HepG2 (cell line): ENCODE results near the gene COMMD7. TPM values are rescaled to one million over a fixed set of nuclear protein-coding genes. Genes with fewer than 3 reads are reported as not detected.

Experiments used
- ATAC-seq: fragments of 200-7000 bp; cut with Tn5 transposase; 3 replicates; pipeline ENCODE4 v1.9.1; 2020; ENCODE audit warnings: mild to moderate bottlenecking, moderate library complexity
- BruUV-seq: library from RNA; stranded (reverse); fragments of 400-500 nt; replicated peaks from 2 replicates; lab custom pipeline; 2021; lab: Mats Ljungman, UMichigan
- CTCF ChIA-PET: fragments of 300-600 bp; formaldehyde crosslinking; extraction: SDS; loops from one replicate; lab custom pipeline; 2021; ENCODE audit warnings: low total read pairs, inconsistent platforms, low intra/inter-chr PET ratio; lab: Yijun Ruan, JAX
- POLR2A ChIA-PET: fragments of 350-600 bp; sonication (Branson Sonifier 250); formaldehyde crosslinking; loops from one replicate; lab custom pipeline; 2020; ENCODE audit warnings: antibody characterized with exemption, inconsistent platforms; lab: Yijun Ruan, JAX
- DNase-seq: peaks from one replicate; pipeline ENCODE4 v3.0.0-alpha.2; 2015; ENCODE audit warnings: low spot score
- FAIRE-seq: peaks from 3 replicates; lab custom pipeline; 2011; peaks lifted over from hg19 to GRCh38; lab: Jason Lieb, UNC
- H2AFZ ChIP-seq: one replicate; pipeline ENCODE4 v1.6.1; 2011; ENCODE audit warnings: low read length, inconsistent platforms
- H3K27ac ChIP-seq: fragments of 300-600 bp; 3 replicates; pipeline ENCODE4 v1.8.0; 2011; ENCODE audit warnings: mixed run types, mild to moderate bottlenecking, mixed read lengths, low read length, inconsistent platforms; ENCODE audit not compliant: insufficient read depth; ENCODE audit errors: extremely low read length
- H3K27me3 ChIP-seq, 2 experiments: fragments of 200-600 bp in 1 of 2; 2 replicates in 1 of 2; 3 replicates in 1 of 2; pipeline versions ENCODE4 v1.6.0 to v1.8.0; 2011; ENCODE audit warnings: low read length in 2 of 2, mild to moderate bottlenecking in 2 of 2, moderate library complexity in 2 of 2, inconsistent platforms in 1 of 2; ENCODE audit not compliant: insufficient read depth in 2 of 2, control insufficient read depth in 1 of 2
- H3K36me3 ChIP-seq, 2 experiments: fragments of 200-600 bp in 1 of 2; replicated peaks in 1 of 2; 2 replicates in 1 of 2; 3 replicates in 1 of 2; pipeline versions ENCODE4 v1.5.1 to v1.8.0; 2011; ENCODE audit warnings: low read length in 2 of 2, inconsistent platforms in 1 of 2; ENCODE audit not compliant: insufficient read depth in 2 of 2, control insufficient read depth in 1 of 2
- H3K4me1 ChIP-seq: 2 replicates; pipeline ENCODE4 v1.5.1; 2012; ENCODE audit warnings: low read length, inconsistent platforms; ENCODE audit not compliant: insufficient read depth
- H3K4me2 ChIP-seq: 2 replicates; pipeline ENCODE4 v1.6.0; 2011; ENCODE audit warnings: low read depth, low read length, inconsistent platforms
- H3K4me3 ChIP-seq, 3 experiments: fragments of 200-600 bp in 1 of 3; sonication (generic), shearing (Covaris generic) in 1 of 3; replicated peaks in 1 of 3; 2 replicates each; pipeline ENCODE4 v1.5.1; 2011 to 2016; ENCODE audit warnings: low read length in 3 of 3, inconsistent platforms in 2 of 3, low read depth in 2 of 3, mild to moderate bottlenecking in 2 of 3, control low read depth in 1 of 3, mixed read lengths in 1 of 3; ENCODE audit not compliant: insufficient read depth in 1 of 3
- H3K79me2 ChIP-seq: one replicate; pipeline ENCODE4 v1.6.1; 2011; ENCODE audit warnings: low read length, inconsistent platforms; ENCODE audit not compliant: insufficient read depth
- H3K9ac ChIP-seq: 2 replicates; pipeline ENCODE4 v1.6.0; 2011; ENCODE audit warnings: mild to moderate bottlenecking, low read depth, low read length, inconsistent platforms; ENCODE audit not compliant: insufficient read depth
- H3K9me3 ChIP-seq: 2 replicates; pipeline ENCODE4 v1.5.1; 2012; ENCODE audit warnings: mild to moderate bottlenecking, low read length
- H4K20me1 ChIP-seq: 2 replicates; pipeline ENCODE4 v1.6.0; 2011; ENCODE audit warnings: inconsistent platforms, mild to moderate bottlenecking, low read length, moderate library complexity; ENCODE audit not compliant: insufficient read depth
- EP300 ChIP-seq, 3 experiments: sonication (generic) in 1 of 3; formaldehyde crosslinking in 1 of 3; IDR thresholded peaks; 2 replicates each; pipeline versions ENCODE4 v1.5.1 to v1.6.1; 2011 to 2020; ENCODE audit warnings: low read depth in 2 of 3, low read length in 2 of 3, borderline replicate concordance in 1 of 3, improper control_type of control experiment in 1 of 3, mild to moderate bottlenecking in 1 of 3, missing genetic modification reagents in 1 of 3, moderate library complexity in 1 of 3
- HNRNPLL ChIP-seq: fragments of 200-400 bp; formaldehyde crosslinking; IDR thresholded peaks from 2 replicates; pipeline ENCODE4 v1.6.1; 2017; ENCODE audit warnings: mild to moderate bottlenecking, low read depth, low read length; ENCODE audit not compliant: poor library complexity, severe bottlenecking
- NKX3-1 ChIP-seq: sonication (generic); formaldehyde crosslinking; IDR thresholded peaks from 2 replicates; pipeline ENCODE4 v1.5.0; 2020; ENCODE audit warnings: missing genetic modification reagents
- RXRB ChIP-seq: IDR thresholded peaks from 2 replicates; pipeline ENCODE4 v1.6.1; 2016; ENCODE audit warnings: borderline replicate concordance, missing genetic modification reagents, missing compliant biosample characterization
- SPEN ChIP-seq: sonication (generic); formaldehyde crosslinking; IDR thresholded peaks from 2 replicates; pipeline ENCODE4 v1.5.1; 2020; ENCODE audit warnings: low read depth, mild to moderate bottlenecking, missing genetic modification reagents
- TBX2 ChIP-seq: sonication (generic); formaldehyde crosslinking; IDR thresholded peaks from 2 replicates; pipeline ENCODE4 v1.5.0; 2020; ENCODE audit warnings: missing genetic modification reagents, mild to moderate bottlenecking, borderline replicate concordance
- ZNF205 ChIP-seq: IDR thresholded peaks from 2 replicates; pipeline ENCODE4 v1.6.1; 2018; ENCODE audit warnings: missing biosample characterization, missing genetic modification reagents
- ZNF441 ChIP-seq: sonication (generic); formaldehyde crosslinking; IDR thresholded peaks from 2 replicates; pipeline ENCODE4 v1.7.0; 2021; ENCODE audit warnings: missing genetic modification reagents, borderline replicate concordance
- ZNF839 ChIP-seq: sonication (generic); formaldehyde crosslinking; IDR thresholded peaks from 2 replicates; pipeline ENCODE4 v1.4.0; 2020; ENCODE audit warnings: missing genetic modification reagents, mild to moderate bottlenecking, borderline replicate concordance
- WGBS: methylation state at CpG from one replicate; pipeline ENCODE4 v1.1.6; 2017; ENCODE audit warnings: low lambda C conversion rate; 5-methylcytosine and 5-hydroxymethylcytosine counted together
- in situ Hi-C: cut with HindIII; loops from 2 replicates; pipeline ENCODE4 v1.10.0; 2017; ENCODE audit warnings: low pct_unique_long_range_greater_than_20kb; ENCODE audit not compliant: extremely low pct_ligation_motif_present
- intact Hi-C: fragments of 100-400 bp; cut with micrococcal nuclease; formaldehyde crosslinking; loops from one replicate; pipeline ENCODE4 v1.10.0; 2022; ENCODE audit not compliant: unreplicated experiment
- polyA plus RNA-seq, 8 experiments: library from polyadenylated mRNA; depleted of rRNA in 3 of 8; stranded (reverse) in 7 of 8; unstranded in 1 of 8; fragments of >200 nt; fragmentation: Illumina TruSeq in 4 of 8; extraction: Trizol in 4 of 8; gene quantifications; 2 replicates each; pipeline versions ENCODE4 v1.2.1 to v1.2.3, GENCODE V29; 2011 to 2016; ENCODE audit warnings: low read depth in 4 of 8, missing spikeins in 1 of 8, mixed read lengths in 1 of 8; ENCODE audit not compliant: insufficient read depth in 1 of 8
- total RNA-seq, 5 experiments: library from RNA; depleted of rRNA; stranded (reverse); fragments of >200 nt; fragmentation: Illumina TruSeq; extraction: Trizol; gene quantifications; 2 replicates each; pipeline ENCODE4 v1.2.3, GENCODE V29; 2016; ENCODE audit warnings: low read depth in 1 of 5
- TF ChIP-seq, protein P1 (sequence below): IDR thresholded peaks from 2 replicates; pipeline ENCODE4 v1.6.1; 2012; ENCODE audit warnings: low read length, improper control_type of control experiment
- TF ChIP-seq, protein P2 (sequence below): sonication (generic); formaldehyde crosslinking; IDR thresholded peaks from 2 replicates; pipeline ENCODE4 v1.8.1; 2022; ENCODE audit warnings: low read depth, mild to moderate bottlenecking, missing genetic modification reagents
- TF ChIP-seq, protein P3 (sequence below): sonication (generic); formaldehyde crosslinking; IDR thresholded peaks from 2 replicates; pipeline ENCODE4 v1.5.0; 2020; ENCODE audit warnings: mild to moderate bottlenecking, missing genetic modification reagents

COMMD7 gene
- total and polyA plus RNA-seq, 2 of the 13 experiments (the other 11 are each of a cell fraction or from before 2014, with no cell fraction given), result 42.1 to 53.3 TPM

DNA sequence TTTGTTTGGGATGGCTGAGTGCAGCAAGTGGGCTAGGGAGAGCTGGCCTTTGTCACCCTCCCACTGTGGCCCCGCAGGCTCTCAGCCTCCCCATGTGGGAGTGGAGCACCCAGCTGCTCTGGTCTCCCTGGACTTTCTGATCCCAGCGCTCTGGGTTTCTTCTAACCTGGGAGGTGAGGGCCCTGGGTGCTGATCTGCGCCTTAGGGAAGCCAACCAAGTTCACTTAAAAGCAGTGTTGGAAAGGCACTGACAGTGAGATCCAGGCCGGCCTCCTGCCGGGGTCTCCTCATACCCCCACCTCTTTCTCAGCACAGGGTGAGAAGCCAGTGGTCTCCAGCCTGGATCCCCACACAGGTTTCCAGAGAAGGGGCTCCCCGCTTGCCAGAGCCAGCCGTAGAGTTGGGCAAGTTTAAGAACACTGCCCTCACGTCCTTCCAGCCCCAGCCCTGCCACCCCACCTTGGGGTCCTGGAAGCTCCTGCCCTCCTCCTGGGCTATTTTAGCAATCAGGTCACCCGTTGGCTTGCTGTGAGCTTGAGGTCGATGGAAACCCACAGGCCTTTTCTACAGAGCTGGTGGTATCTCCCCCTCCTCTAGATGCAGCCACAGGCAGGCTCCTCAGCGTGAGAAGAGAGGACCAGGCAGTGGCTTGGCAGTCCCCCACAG, 79.1 kb downstream of the COMMD7 start:
- Histone ChIP-seq H3K27ac (peak overlapping the region; percentile 7), H4K20me1 (no peaks in the 10 kb centered on the region), H3K4me2 (peak overlapping the region; percentile 80), H3K4me3 (peak overlapping the region; percentile 23 to 59 (median 30); a peak in 4 of 6 replicates), H3K4me1 (peaks cover 48% of the 10 kb centered on the region), H3K27me3 (0 out of 5 replicates have a peak, but pooled peaks cover 0 to 3% of the 10 kb centered on the region in 2 experiments), H3K9ac (peak overlapping the region; percentile 60), H2AFZ (peak overlapping the region; percentile 87), H3K9me3 (peaks cover 10% of the 10 kb centered on the region; the same call in 1 of the 2 replicates), H3K36me3 (no peaks in the 10 kb centered on the region), H3K79me2 (no peaks in the 10 kb centered on the region)
- FAIRE-seq, result no peak
- ChIA-PET CTCF (interaction anchor here (0.7 to 2.0 kb wide), 3 partner anchors 10 to 142 kb away, joined by 3 to 7 read pairs (median 5); partner anchors contain the start of gene C20orf203), POLR2A (interaction anchor here (1.0 to 3.1 kb wide), 7 partner anchors 9 to 189 kb away, joined by 3 to 16 read pairs (median 6); partner anchors contain the start of gene C20orf203)
- DNase-seq, result no peak
- BruUV-seq, result no TSS peak
- ATAC-seq, result peak; percentile 17
- intact Hi-C loops (no loop called here), in situ Hi-C loops (no loop called here)
- 61% methylated on average over 11 of the region's 11 CpGs for WGBS
- peak; percentile 10; the same call in 1 of the 2 replicates for TF ChIP-seq ZNF839 (CRISPR knock-in tag)
- TF ChIP-seq, protein P1, sequence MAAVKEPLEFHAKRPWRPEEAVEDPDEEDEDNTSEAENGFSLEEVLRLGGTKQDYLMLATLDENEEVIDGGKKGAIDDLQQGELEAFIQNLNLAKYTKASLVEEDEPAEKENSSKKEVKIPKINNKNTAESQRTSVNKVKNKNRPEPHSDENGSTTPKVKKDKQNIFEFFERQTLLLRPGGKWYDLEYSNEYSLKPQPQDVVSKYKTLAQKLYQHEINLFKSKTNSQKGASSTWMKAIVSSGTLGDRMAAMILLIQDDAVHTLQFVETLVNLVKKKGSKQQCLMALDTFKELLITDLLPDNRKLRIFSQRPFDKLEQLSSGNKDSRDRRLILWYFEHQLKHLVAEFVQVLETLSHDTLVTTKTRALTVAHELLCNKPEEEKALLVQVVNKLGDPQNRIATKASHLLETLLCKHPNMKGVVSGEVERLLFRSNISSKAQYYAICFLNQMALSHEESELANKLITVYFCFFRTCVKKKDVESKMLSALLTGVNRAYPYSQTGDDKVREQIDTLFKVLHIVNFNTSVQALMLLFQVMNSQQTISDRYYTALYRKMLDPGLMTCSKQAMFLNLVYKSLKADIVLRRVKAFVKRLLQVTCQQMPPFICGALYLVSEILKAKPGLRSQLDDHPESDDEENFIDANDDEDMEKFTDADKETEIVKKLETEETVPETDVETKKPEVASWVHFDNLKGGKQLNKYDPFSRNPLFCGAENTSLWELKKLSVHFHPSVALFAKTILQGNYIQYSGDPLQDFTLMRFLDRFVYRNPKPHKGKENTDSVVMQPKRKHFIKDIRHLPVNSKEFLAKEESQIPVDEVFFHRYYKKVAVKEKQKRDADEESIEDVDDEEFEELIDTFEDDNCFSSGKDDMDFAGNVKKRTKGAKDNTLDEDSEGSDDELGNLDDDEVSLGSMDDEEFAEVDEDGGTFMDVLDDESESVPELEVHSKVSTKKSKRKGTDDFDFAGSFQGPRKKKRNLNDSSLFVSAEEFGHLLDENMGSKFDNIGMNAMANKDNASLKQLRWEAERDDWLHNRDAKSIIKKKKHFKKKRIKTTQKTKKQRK, result no peak
- TF ChIP-seq EP300 (IDR thresholded peaks at IDR 0.05; ENCODE audit: low read depth in 2 of 2, low read length in 2 of 2), result no peak
- 0 out of 2 replicates have a peak, but pooled peaks have one; percentile 4 for TF ChIP-seq EP300 (CRISPR knock-in tag; IDR thresholded peaks at IDR 0.05; ENCODE audit: borderline replicate concordance)
- peak; percentile 19 for TF ChIP-seq HNRNPLL
- TF ChIP-seq, protein P2, sequence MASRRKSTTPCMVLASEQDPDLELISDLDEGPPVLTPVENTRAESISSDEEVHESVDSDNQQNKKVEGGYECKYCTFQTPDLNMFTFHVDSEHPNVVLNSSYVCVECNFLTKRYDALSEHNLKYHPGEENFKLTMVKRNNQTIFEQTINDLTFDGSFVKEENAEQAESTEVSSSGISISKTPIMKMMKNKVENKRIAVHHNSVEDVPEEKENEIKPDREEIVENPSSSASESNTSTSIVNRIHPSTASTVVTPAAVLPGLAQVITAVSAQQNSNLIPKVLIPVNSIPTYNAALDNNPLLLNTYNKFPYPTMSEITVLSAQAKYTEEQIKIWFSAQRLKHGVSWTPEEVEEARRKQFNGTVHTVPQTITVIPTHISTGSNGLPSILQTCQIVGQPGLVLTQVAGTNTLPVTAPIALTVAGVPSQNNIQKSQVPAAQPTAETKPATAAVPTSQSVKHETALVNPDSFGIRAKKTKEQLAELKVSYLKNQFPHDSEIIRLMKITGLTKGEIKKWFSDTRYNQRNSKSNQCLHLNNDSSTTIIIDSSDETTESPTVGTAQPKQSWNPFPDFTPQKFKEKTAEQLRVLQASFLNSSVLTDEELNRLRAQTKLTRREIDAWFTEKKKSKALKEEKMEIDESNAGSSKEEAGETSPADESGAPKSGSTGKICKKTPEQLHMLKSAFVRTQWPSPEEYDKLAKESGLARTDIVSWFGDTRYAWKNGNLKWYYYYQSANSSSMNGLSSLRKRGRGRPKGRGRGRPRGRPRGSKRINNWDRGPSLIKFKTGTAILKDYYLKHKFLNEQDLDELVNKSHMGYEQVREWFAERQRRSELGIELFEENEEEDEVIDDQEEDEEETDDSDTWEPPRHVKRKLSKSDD (CRISPR knock-in tag), result no peak
- 0 out of 2 replicates have a peak, but pooled peaks have one; percentile 18 for TF ChIP-seq TBX2 (CRISPR knock-in tag)
- 0 out of 2 replicates have a peak, but pooled peaks have one; percentile 38 for TF ChIP-seq SPEN (CRISPR knock-in tag)
- TF ChIP-seq, protein P3, sequence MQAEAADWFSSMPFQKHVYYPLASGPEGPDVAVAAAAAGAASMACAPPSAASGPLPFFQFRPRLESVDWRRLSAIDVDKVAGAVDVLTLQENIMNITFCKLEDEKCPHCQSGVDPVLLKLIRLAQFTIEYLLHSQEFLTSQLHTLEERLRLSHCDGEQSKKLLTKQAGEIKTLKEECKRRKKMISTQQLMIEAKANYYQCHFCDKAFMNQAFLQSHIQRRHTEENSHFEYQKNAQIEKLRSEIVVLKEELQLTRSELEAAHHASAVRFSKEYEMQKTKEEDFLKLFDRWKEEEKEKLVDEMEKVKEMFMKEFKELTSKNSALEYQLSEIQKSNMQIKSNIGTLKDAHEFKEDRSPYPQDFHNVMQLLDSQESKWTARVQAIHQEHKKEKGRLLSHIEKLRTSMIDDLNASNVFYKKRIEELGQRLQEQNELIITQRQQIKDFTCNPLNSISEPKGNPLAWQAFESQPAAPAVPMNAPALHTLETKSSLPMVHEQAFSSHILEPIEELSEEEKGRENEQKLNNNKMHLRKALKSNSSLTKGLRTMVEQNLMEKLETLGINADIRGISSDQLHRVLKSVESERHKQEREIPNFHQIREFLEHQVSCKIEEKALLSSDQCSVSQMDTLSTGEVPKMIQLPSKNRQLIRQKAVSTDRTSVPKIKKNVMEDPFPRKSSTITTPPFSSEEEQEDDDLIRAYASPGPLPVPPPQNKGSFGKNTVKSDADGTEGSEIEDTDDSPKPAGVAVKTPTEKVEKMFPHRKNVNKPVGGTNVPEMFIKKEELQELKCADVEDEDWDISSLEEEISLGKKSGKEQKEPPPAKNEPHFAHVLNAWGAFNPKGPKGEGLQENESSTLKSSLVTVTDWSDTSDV (CRISPR knock-in tag), result 0 out of 2 replicates have a peak, but pooled peaks have one; percentile 48
- no peak for TF ChIP-seq NKX3-1 (CRISPR knock-in tag)
- TF ChIP-seq RXRB, result no peak
- TF ChIP-seq ZNF441 (CRISPR knock-in tag), result 0 out of 2 replicates have a peak, but pooled peaks have one; percentile 9
- peak; percentile 11; the same call in 1 of the 2 replicates for TF ChIP-seq ZNF205
